ENCODE measurements around the gene C5.

C5 gene

GRCh38 chr9:121075251-121076036 is 25.4 kb upstream of the C5 start:
- Histone ChIP-seq H3K9ac (ENCODE audit: low read length) (peak overlapping the region; percentile 96), H2AFZ (ENCODE audit: low read depth, low read length, severe bottlenecking) (peak overlapping the region; percentile 16), H3K79me2 (ENCODE audit: insufficient read depth, low read length) (peaks cover 60% of the 10 kb centered on the region), H3K9me2 (replicated peaks; ENCODE audit: insufficient read depth, low read length) (no peaks in the 10 kb centered on the region), H3K4me3 (ENCODE audit: insufficient read depth, low read length, poor library complexity, severe bottlenecking) (peak overlapping the region; percentile 88), H3K27ac (ENCODE audit: low read depth, low read length) (peak overlapping the region; percentile 100), H3F3A (ENCODE audit: insufficient read depth) (peaks cover 36% of the 10 kb centered on the region), H3K9me3 (ENCODE audit: insufficient read depth, low read length) (0 out of 2 replicates have a peak, but pooled peaks cover 3% of the 10 kb centered on the region), H4K20me1 (ENCODE audit: low read depth, low read length) (no peaks in the 10 kb centered on the region; the same call in 1 of the 2 replicates), H3K27me3 (ENCODE audit: low read length) (no peaks in the 10 kb centered on the region), H3K36me3 (ENCODE audit: low read length) (peaks cover 2% of the 10 kb centered on the region; the same call in 1 of the 2 replicates), H3K4me2 (ENCODE audit: low read depth, low read length, poor library complexity, severe bottlenecking) (peak overlapping the region; percentile 98)
- TF ChIP-seq EZH2phosphoT487 (conservative IDR thresholded peaks at IDR 0.05; ENCODE audit: low read length): no peak
- TF ChIP-seq, protein P1, sequence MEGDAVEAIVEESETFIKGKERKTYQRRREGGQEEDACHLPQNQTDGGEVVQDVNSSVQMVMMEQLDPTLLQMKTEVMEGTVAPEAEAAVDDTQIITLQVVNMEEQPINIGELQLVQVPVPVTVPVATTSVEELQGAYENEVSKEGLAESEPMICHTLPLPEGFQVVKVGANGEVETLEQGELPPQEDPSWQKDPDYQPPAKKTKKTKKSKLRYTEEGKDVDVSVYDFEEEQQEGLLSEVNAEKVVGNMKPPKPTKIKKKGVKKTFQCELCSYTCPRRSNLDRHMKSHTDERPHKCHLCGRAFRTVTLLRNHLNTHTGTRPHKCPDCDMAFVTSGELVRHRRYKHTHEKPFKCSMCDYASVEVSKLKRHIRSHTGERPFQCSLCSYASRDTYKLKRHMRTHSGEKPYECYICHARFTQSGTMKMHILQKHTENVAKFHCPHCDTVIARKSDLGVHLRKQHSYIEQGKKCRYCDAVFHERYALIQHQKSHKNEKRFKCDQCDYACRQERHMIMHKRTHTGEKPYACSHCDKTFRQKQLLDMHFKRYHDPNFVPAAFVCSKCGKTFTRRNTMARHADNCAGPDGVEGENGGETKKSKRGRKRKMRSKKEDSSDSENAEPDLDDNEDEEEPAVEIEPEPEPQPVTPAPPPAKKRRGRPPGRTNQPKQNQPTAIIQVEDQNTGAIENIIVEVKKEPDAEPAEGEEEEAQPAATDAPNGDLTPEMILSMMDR (IDR thresholded peaks at IDR 0.05; ENCODE audit: insufficient read depth, low read length, poor library complexity, severe bottlenecking): peak; percentile 9

DNA sequence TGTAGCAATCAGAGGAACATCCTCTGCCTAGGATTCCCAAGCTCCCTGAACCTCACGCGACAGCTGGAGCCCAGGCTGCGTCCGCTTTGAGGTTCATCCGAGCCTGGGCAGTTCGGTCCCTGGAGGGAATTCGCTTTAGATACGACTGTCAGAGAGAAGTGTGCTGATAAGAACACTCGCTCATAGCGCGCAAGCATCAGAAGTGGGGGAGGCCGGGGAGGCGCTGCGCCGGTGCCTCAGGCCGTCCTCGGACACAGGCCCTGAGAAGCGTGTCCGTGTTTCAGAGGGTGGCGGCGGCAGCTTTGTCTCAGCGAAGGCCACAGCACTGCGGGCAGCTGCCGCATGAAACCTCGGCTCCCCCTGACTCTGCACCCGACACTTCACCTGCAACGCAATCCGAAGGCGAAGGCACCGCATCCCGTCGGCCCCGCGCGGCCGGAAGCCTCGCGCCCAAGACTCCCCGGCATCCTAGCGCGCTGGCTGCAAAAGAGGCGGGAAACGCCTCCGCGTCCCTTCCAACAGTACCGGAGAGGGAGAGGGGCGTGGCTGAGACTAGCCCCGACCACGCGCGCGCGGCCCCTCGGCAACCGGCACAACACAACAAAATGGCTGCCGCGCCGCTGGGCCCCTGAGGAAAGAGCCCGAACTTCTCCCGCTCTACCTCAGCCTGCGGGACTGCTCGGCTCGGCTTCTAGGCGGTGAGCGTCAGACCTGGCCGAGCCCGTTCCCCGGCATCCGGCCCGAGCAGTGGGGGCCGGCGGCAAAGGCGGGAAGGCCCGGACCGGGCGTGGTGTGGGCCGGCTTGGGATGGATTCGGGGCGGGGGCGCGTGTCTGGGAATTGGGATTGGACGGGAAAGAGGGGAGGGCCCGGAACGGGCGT is 24.5 kb upstream of the C5 start, which contains the start of gene CNTRL:
CNTRL (plus strand) TSS at position 586 of the 881 bp plus-strand sequence. CDS start 13,372 bp downstream, outside the sequence.
- Histone ChIP-seq H2AFZ (ENCODE audit: low read depth, low read length, severe bottlenecking) (peak within 1 kb of the TSS; percentile 16), H3K9ac (ENCODE audit: low read length) (peak within 1 kb of the TSS; percentile 96), H3K27me3 (ENCODE audit: low read length) (no peaks in the 10 kb centered on the region), H3F3A (ENCODE audit: insufficient read depth) (peaks cover 39% of the 10 kb centered on the region), H3K9me2 (replicated peaks; ENCODE audit: insufficient read depth, low read length) (no peaks in the 10 kb centered on the region), H3K79me2 (ENCODE audit: insufficient read depth, low read length) (peaks cover 51% of the 10 kb centered on the region), H3K27ac (ENCODE audit: low read depth, low read length) (peak within 1 kb of the TSS; percentile 100), H3K4me2 (ENCODE audit: low read depth, low read length, poor library complexity, severe bottlenecking) (peak within 1 kb of the TSS; percentile 98), H4K20me1 (ENCODE audit: low read depth, low read length) (no peaks in the 10 kb centered on the region; the same call in 1 of the 2 replicates), H3K9me3 (ENCODE audit: insufficient read depth, low read length) (0 out of 2 replicates have a peak, but pooled peaks cover 3% of the 10 kb centered on the region), H3K4me3 (ENCODE audit: insufficient read depth, low read length, poor library complexity, severe bottlenecking) (peak within 1 kb of the TSS; percentile 88), H3K36me3 (ENCODE audit: low read length) (no peaks in the 10 kb centered on the region)
- TF ChIP-seq, protein P1 (IDR thresholded peaks at IDR 0.05; ENCODE audit: insufficient read depth, low read length, poor library complexity, severe bottlenecking): no peak
- no peak for TF ChIP-seq EZH2phosphoT487 (conservative IDR thresholded peaks at IDR 0.05; ENCODE audit: low read length)

- Histone ChIP-seq H3K27me3 (ENCODE audit: low read length) (no peaks in the 10 kb centered on the region), H3K4me2 (ENCODE audit: low read depth, low read length, poor library complexity, severe bottlenecking) (peak overlapping the region; percentile 98), H3K36me3 (ENCODE audit: low read length) (no peaks in the 10 kb centered on the region), H4K20me1 (ENCODE audit: low read depth, low read length) (no peaks in the 10 kb centered on the region; the same call in 1 of the 2 replicates), H3K4me3 (ENCODE audit: insufficient read depth, low read length, poor library complexity, severe bottlenecking) (peak overlapping the region; percentile 38), H3K9me3 (ENCODE audit: insufficient read depth, low read length) (0 out of 2 replicates have a peak, but pooled peaks cover 3% of the 10 kb centered on the region), H3K9me2 (replicated peaks; ENCODE audit: insufficient read depth, low read length) (no peaks in the 10 kb centered on the region), H2AFZ (ENCODE audit: low read depth, low read length, severe bottlenecking) (peak overlapping the region; percentile 28), H3F3A (ENCODE audit: insufficient read depth) (peaks cover 40% of the 10 kb centered on the region), H3K9ac (ENCODE audit: low read length) (peak overlapping the region; percentile 96), H3K79me2 (ENCODE audit: insufficient read depth, low read length) (peaks cover 36% of the 10 kb centered on the region), H3K27ac (ENCODE audit: low read depth, low read length) (peak overlapping the region; percentile 100)
- no peak for TF ChIP-seq EZH2phosphoT487 (conservative IDR thresholded peaks at IDR 0.05; ENCODE audit: low read length)
- TF ChIP-seq, protein P1 (IDR thresholded peaks at IDR 0.05; ENCODE audit: insufficient read depth, low read length, poor library complexity, severe bottlenecking): no peak
Observed at GRCh38 chr9:121073038-121073437, 23.0 kb upstream of the C5 start.

Measured in SU-DHL-6 (cell line).